ENCODE results near the gene LUC7L3. TPM values are rescaled to one million over a fixed set of nuclear protein-coding genes. Genes with fewer than 3 reads are reported as not detected.

LUC7L3 gene
- total and polyA plus RNA-seq, 2 donors (not counting 3 experiments of a cell fraction or from before 2014, with no cell fraction given): 70.9 to 113 TPM

DNA sequence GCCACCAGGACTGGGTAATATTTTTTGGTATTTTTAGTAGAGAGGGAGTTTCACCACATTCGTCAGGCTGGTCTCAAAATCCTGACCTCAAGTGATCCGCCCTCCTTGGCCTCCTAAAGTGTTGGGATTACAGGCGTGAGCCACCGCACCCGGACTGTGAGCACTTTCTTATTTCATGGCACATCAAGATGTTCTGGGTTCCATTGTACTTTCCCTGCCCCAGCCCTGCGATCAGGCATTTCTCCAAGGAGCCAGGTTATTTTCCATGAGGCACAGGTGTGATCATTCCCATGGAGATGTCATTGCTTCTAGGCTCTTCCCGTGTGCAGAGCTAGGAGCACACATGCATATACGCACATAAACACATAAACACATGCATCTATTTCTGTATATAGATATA, 50.5 kb downstream of the LUC7L3 start:
- no peak overlapping the region for H2AFZ ChIP-seq (ENCODE audit: low read depth, low read length)
- no peak overlapping the region for H3K4me2 ChIP-seq (ENCODE audit: insufficient read depth, low read length)
- no peak for DNase-seq (ENCODE audit: low read depth, low spot score)
- no peak overlapping the region for H3K27ac ChIP-seq (ENCODE audit: insufficient read depth, low read depth, low read length)
- H3K36me3 ChIP-seq (ENCODE audit: control insufficient read depth in 2 of 2, extremely low read depth in 1 of 2, insufficient read depth in 2 of 2, low read length in 2 of 2): no peaks in the 10 kb centered on the region
- no peaks in the 10 kb centered on the region for H4K20me1 ChIP-seq (replicated peaks; ENCODE audit: control insufficient read depth, extremely low read depth, insufficient read depth, low read length)
- POLR2A ChIA-PET: no interaction called here
- no peaks in the 10 kb centered on the region for H3K4me1 ChIP-seq (ENCODE audit: control insufficient read depth, extremely low read depth, insufficient read depth, low read length)
- no peaks in the 10 kb centered on the region for H3K79me2 ChIP-seq (ENCODE audit: control insufficient read depth, insufficient read depth, low read length)
- H3K9ac ChIP-seq (replicated peaks; ENCODE audit: extremely low read depth, insufficient read depth, low read length): no peak overlapping the region
- dilution Hi-C loops (cut with MboI; ENCODE audit: extremely low pct_ligation_motif_present, low sequenced_read_pairs): no loop called here
- H3K9me3 ChIP-seq (replicated peaks; ENCODE audit: control insufficient read depth, insufficient read depth, low read length): no peaks in the 10 kb centered on the region
- H3K27me3 ChIP-seq (ENCODE audit: control insufficient read depth in 2 of 2, insufficient read depth in 2 of 2, low read length in 2 of 2): no peaks in the 10 kb centered on the region
- no peak overlapping the region for H3K4me3 ChIP-seq (replicated peaks in 1 of 3; ENCODE audit: insufficient read depth in 1 of 3, low read depth in 1 of 3, low read length in 3 of 3)
- TF ChIP-seq POLR2AphosphoS5 (IDR thresholded peaks at IDR 0.05; ENCODE audit: insufficient read depth, low read depth, low read length) (no peak), POLR2A (IDR thresholded peaks at IDR 0.05; ENCODE audit: low read depth, low read length) (no peak), JUN (IDR thresholded peaks at IDR 0.05; ENCODE audit: borderline replicate concordance, insufficient read depth, insufficient read length, low read depth) (no peak), FOS (IDR thresholded peaks at IDR 0.05; ENCODE audit: borderline replicate concordance, insufficient read depth, low read length) (no peak), MYC (IDR thresholded peaks at IDR 0.05; ENCODE audit: low read depth, low read length) (no peak), GATA2 (IDR thresholded peaks at IDR 0.05; ENCODE audit: insufficient read depth, insufficient read length, low read depth, low read length) (no peak), EZH2 (IDR thresholded peaks at IDR 0.05; ENCODE audit: borderline replicate concordance, low read depth, low read length, severe bottlenecking) (no peak)
- TF ChIP-seq, protein P1, sequence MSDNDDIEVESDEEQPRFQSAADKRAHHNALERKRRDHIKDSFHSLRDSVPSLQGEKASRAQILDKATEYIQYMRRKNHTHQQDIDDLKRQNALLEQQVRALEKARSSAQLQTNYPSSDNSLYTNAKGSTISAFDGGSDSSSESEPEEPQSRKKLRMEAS (IDR thresholded peaks at IDR 0.05; ENCODE audit: insufficient read depth, insufficient read length): no peak
- TF ChIP-seq, protein P2, sequence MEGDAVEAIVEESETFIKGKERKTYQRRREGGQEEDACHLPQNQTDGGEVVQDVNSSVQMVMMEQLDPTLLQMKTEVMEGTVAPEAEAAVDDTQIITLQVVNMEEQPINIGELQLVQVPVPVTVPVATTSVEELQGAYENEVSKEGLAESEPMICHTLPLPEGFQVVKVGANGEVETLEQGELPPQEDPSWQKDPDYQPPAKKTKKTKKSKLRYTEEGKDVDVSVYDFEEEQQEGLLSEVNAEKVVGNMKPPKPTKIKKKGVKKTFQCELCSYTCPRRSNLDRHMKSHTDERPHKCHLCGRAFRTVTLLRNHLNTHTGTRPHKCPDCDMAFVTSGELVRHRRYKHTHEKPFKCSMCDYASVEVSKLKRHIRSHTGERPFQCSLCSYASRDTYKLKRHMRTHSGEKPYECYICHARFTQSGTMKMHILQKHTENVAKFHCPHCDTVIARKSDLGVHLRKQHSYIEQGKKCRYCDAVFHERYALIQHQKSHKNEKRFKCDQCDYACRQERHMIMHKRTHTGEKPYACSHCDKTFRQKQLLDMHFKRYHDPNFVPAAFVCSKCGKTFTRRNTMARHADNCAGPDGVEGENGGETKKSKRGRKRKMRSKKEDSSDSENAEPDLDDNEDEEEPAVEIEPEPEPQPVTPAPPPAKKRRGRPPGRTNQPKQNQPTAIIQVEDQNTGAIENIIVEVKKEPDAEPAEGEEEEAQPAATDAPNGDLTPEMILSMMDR (IDR thresholded peaks at IDR 0.05; ENCODE audit: extremely low read depth in 1 of 2, insufficient read depth in 1 of 2, low read depth in 1 of 2, low read length in 2 of 2): no peak
- BruUV-seq (replicated peaks): no TSS peak
- no peak for FAIRE-seq
- CTCF ChIA-PET: interaction anchor here (1.2 kb wide), 1 partner anchor 13 kb away, joined by 4 read pairs; no protein-coding TSS in a partner anchor
- H3K9me1 ChIP-seq (replicated peaks; ENCODE audit: control insufficient read depth, extremely low read depth, insufficient read depth, low read length): no peaks in the 10 kb centered on the region
- intact Hi-C loops (cut with micrococcal nuclease): no loop called here
